Activated CD8-positive, alpha-beta memory T cell treated with anti-CD3 and anti-CD28 coated beads, Interleukin-2, amount 50 U/mL, for 24 hours (primary cell): ENCODE data around the gene TCP11L2.
A peak's percentile ranks its signal among the peaks of the same experiment; 100 is the strongest.
"Not testable (repeated sequence)": the region's sequence is repeated elsewhere in the genome, so short reads cannot be mapped to it uniquely, and the experiment has no call there.

Source experiments
- DNase-seq: peaks from one replicate; pipeline ENCODE4 v3.0.0-alpha.2; 2020; ENCODE audit errors: extremely low read depth

TCP11L2 gene

DNA sequence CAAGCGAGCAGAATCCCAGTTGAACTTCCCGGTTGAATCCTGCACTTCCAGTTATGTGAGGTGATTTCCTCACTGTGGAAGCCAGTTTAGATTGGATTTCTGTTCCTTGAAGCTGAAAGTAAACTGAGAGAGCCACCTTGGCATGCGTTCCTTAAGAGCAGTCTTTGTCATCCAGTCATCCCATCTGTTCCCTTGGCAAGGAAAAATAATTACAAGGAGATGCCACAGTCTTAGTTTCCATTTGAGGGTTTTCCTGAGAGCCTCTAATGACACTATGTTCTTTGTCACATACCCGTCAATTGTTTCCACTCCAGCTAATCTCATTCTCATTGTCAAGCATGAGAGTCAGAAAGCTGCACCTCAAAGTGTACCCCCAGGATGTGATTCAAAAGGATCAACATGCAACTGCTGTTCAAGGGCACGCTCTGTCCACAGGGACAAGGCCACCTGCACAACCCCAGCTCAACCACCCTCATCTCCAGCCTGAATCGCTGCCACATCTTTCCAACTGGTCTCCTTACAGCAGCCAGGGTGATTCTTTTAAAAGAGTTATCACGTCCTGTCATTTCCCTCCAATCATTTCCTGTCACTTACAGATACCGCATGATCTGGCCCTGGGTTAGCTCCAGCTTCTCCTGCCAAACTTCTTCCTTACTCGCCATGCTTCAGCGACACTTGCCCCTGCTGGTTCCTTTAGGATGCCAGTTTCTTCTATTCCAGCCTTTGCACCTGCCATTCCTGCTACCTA is 18.0 kb upstream of the TCP11L2 start:
- DNase-seq = no peak

DNA sequence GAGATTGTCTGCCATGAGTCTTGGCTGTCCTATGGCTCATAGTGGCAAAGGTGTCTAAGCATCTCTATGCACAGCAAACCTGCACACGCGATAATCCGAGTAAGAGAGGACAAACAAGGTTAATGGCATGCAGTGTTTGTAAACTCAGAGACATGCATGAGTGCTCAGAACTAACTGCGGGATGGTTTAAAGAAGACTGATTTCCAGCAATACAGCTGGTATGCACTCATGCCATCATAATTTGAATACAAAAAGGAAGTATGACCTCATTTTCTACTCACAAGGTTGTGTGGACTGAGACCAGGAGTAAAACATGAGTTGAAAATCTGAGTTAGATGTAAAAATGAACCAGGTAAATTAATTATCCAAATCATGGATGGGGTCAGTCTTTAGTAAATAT is 16.6 kb upstream of the TCP11L2 start:
- no peak for DNase-seq

- DNase-seq = not testable (repeated sequence)
Measured at GRCh38 chr12:106286576-106287162, 15.9 kb upstream of the TCP11L2 start.

GRCh38 chr12:106287364-106287763 is 15.2 kb upstream of the TCP11L2 start:
- DNase-seq = no peak

DNA sequence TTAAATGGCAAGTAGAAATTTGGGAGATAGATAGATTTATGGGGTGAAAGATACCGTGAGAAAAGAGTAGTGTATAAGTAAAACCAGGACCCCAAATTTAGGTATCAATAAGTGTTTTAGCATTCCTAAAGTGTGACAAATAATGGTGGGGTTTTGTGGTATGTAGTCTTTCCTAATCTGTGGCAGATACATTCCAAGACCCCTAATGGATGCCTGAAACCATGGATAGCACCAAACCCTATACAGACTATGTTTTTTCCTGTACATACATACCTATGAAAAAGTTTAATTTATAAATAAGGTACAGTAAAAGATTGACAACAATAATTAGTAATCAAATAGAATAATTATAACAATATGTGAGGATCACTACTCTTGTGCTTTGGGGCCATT is 14.4 kb upstream of the TCP11L2 start:
- DNase-seq = no peak

GRCh38 chr12:106288494-106289195 is 13.9 kb upstream of the TCP11L2 start:
- no peak for DNase-seq

GRCh38 chr12:106289196-106289681 is 13.3 kb upstream of the TCP11L2 start:
- DNase-seq = no peak

DNA sequence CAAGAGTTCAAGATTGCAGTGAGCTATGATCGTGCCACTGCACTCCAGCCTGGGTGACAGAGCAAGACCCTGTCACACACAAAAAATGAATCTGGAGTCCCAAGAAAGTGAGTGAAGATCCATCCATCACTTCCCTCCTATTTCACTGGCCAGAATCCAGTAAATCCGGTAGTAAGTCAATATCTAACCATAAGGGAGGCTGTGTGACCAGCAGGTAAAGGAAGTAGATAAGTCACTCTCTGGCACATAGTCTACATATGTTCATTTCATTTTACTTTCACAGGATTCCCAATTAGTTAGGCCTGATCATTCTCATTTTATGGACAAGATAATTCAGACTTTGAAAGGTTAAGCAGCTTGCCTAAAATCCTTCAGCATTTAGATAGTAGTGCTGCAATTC is 11.9 kb upstream of the TCP11L2 start:
- no peak for DNase-seq

DNA sequence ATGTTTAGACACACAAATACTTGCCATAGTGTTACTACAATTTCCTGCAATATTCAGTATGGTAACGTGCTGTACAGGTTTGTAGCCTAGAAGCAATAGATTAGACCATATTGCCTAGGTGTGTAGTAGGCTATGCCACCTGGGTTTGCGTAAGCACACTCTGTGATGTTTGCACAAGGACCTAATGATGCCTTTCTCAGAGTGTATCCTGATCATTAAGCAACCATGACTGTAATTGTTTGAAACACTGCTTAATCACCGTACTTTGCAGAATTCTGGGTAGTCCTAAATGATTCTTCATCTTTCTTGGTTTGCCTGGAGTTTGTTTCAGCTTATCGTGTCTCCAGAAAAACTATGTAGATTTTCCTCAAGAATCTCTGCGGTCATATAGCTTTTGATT is 11.2 kb upstream of the TCP11L2 start:
- DNase-seq = no peak

DNA sequence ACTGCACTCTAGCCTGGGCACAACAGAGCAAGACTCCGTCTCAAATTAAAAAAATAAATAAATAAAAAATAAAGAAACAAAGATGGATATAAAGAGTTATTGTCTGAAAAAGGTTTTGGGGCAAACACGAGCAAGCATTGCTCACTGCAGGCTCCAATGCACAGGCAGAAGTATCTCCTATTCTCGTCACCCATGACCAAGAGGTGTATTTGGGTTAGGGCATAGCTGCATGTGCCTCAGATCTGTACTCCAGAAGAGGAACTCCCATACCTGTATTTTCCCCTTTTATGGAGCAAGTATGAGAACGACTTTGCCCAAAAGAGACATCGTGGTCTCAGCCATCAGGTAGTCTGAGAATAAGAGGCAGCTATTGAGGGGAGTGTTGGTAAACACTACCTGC is 10.2 kb upstream of the TCP11L2 start:
- DNase-seq = no peak

DNA sequence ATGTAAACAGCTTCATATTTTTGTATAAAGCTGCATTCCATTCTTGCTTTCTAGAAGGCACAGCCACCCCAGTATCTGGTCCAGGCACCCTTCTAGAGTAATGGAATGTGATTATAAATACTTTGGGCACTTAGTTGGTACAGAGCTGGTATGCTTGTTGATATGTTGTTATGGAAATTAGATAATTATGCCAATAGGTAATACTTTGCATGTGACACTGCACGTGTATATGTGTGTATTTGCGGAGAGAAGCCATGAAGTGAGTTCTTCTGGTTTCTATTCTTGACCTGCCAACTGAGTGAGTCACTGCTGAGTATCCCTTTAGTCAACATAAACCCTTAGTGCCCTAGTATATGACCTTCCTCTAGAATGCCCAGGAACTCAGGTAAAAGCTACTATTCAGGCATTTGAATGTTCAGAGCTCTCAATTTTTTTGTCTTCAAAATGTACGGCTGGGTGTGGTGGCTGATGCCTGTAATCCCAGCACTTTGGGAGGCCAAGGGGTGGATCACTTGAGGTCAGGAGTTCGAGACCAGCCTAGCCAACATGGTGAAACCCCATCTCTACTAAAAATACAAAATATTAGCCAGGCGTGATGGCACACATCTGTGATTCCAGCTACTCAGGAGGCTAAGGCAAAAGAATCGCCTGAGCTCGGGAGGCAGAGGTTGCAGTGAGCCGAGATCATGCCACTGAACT is 6.2 kb upstream of the TCP11L2 start:
- no peak for DNase-seq

GRCh38 chr12:106297075-106297474 is 5.5 kb upstream of the TCP11L2 start:
- no peak for DNase-seq

DNA sequence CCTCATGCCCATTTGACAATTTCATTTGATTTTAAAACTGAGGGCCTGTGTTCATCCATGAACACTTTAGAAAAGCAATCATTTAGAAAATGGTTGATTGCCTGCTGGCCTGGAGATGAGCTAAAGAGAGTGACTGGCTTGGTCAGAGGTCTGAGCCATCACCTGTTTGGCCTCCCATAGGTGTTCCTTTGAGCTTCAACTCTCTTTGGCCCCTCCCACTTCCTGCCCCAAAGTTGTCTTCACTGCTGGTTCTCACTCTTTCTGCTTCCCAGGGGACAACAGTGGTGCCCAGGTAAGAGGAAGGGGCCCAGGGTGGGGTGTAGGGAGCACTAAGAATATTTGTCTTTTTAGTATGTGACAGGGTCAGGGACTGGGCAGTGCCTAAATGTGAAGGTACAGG is 4.9 kb upstream of the TCP11L2 start:
- DNase-seq = no peak

- DNase-seq = no peak
Measured at GRCh38 chr12:106299202-106299774, 3.2 kb upstream of the TCP11L2 start.

DNA sequence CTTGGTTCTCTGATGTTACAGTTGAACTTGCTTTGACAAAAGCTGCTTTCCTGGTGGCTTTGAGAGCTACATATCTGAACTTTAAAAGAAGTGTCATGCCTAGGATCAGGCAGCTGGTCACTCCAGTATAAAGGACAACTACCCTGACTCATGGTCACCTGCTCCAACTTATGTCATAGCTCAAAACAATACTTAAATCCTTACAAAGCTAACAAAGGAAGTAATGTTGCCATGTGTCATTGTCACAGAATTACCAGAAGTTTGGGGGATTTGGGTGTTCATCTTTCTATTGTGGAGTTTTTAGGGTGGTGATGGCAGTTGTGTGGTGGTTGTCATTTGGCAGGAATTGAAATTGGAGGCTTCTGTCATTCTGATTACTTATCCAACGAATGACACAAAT is 1.8 kb upstream of the TCP11L2 start:
- no peak for DNase-seq

- DNase-seq = no peak
Measured at GRCh38 chr12:106301241-106301610, 1.3 kb upstream of the TCP11L2 start.

DNA sequence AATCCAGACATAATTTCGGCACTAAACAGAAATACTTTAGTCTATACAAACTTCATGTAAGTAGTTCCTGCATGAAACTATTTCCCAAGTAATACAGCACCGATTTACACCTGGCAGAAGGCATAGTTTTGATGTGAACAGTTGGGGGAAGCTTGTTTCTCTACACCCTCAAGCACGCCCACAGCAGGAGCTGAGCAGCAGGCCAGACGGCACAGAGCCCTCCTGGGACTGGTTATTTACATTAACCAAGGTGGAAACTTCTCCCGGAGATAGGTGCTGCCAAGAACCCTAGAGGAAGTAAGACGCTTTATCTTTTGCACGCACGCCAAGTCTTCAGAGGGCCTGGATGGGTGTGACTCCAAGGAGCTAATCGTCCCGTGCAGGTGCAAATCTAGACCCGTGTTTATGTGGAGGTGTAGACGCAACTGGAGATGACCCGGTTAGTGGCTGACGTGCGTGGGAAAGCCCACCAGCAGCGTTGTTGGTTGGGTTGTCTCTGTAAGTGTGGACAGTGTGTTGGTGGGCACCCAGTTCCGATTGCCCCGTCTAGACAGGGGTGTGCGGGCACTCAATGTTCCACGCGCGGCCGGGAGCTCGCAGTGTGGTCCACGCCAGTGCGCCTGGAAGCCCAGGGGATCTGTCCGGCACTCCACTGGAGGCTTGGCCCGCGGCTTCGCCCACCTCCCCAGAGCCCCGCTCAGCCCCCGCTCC is 767 bp upstream of the TCP11L2 start:
- DNase-seq = peak; percentile 28

DNA sequence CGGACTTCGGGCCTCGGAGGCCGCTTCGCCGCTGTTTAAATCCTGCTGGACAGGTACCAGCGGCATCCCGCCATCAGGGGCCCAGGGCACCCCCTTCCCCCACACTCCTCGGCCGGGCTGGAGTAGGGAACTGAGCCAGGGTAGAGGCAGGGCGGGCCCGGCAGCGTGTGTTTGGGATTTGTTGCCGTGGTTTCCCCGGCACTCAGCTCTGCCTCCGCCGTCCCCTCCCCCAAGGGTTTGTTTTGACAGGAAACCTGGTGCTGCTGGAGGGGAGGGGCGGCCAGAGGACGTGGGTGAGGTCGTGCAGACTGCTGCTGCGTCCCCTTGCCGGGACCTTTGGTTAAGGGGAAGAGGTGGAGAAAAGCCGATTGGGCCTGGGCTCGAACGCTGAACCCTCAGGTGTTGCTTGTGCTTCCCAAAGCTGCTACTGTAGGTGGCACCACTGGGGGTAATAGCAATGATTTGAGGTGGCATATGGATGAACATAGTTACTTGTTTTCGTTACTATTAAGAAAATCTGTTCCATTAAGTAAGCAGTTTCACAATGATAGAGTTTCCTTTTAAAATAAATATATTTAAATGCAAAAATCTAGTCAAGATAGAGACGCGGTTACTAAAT is 778 bp downstream of the TCP11L2 start:
- DNase-seq = peak; percentile 36

DNA sequence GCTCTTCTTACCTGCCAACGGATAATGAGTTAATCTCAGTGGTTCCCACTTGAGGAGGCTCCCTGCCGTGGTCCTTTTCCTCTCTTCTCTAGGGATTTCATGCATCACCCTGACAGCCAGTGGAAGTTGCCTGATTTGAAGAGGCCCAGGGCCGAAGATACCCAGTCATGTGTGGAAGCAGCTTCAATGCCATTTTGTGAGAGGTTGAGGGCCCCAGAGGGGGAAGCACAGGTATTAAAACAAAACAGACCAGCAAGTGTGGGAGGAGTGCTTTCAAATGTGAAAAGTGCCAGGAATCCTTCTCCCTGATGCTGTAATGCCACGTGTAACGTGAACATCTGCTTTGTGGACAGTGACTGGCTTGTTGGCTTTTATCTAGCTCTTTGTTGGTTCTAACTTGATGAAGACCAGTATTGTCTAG is 1.5 kb downstream of the TCP11L2 start:
- no peak for DNase-seq

- DNase-seq = no peak
Measured at GRCh38 chr12:106304797-106305196, 2.3 kb downstream of the TCP11L2 start.

GRCh38 chr12:106305376-106305775 is 2.8 kb downstream of the TCP11L2 start:
- no peak for DNase-seq
